Fibroblast of peridontal ligament (primary cell): ENCODE measurements around the gene TACC3.

Experiments
- DNase-seq: peaks from one replicate; pipeline ENCODE4 v3.0.0-alpha.2; 2010; ENCODE audit errors: extremely low read depth

Gene TACC3

GRCh38 chr4:1775731-1776500 is 54.6 kb downstream of the TACC3 start:
- no peak for DNase-seq

DNA sequence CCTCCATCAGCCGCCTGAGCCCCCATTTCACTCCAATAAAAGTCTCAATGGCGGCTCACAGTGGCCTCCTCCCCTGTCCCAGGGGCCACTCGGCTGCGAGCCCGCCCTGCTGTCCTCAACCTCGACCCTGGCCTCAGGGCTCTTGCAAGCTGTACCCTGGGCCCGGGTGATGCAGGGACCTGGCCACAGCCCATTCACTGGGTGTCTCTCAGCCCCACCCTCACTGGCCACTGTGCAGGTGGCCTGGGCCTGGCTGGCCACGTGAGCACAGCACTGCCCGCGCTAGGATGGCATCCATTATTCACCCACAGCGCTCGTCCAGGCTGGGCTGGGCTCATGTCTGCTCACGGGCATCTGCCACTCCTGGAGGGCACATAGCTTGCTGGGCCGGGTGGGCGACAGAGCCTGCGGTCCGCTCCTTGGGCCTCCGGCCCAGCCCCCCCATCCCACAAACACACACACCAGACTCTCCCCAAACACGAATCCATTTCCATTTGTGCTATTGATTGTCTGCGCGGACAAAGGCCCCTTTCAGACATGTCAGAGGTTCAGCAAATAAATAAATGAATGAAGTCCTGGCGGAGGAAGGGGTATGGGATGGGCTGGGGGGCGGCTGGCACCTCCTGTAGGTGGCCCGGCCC is 55.3 kb downstream of the TACC3 start:
- DNase-seq = no peak

GRCh38 chr4:1777822-1778641 is 56.7 kb downstream of the TACC3 start:
- no peak for DNase-seq

DNA sequence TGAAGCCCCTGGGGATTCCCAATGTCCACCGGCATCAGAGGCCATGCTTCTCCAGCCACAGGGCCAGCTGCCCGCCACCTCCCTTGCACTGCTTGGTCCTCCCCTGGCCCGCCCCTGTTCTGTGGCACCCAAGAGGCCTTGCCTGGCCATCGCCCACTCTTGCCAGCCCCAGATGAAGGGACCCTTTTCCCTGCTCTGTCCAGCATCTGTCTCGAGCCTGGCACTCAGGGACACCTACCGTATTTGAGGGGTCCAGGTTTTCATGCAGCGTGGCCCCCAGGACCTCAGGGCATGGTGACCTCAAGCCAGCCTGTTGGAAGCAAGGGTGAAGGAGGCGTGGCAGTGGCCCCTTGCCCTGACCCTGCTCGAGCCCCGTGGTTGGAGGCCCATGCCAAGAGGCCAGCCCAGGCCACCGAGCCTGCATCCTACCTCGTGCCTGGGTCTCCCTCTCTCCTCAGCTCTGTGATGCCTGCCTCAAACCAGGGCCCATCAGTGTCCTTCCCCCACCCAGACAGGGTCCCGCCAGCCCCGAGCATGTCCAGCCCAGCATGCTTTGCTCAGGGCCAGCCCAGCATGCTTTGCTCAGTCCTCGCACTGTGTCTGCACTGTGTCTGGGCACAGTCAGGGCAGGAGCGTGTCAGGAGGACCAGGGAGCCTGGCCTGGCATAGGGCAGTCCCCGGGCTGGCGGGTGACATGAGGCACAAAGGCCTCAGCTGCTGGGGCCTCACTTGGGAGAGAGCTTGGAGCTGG is 57.5 kb downstream of the TACC3 start:
- DNase-seq = no peak

- DNase-seq = no peak
Observed at GRCh38 chr4:1779588-1780382, 58.5 kb downstream of the TACC3 start.

DNA sequence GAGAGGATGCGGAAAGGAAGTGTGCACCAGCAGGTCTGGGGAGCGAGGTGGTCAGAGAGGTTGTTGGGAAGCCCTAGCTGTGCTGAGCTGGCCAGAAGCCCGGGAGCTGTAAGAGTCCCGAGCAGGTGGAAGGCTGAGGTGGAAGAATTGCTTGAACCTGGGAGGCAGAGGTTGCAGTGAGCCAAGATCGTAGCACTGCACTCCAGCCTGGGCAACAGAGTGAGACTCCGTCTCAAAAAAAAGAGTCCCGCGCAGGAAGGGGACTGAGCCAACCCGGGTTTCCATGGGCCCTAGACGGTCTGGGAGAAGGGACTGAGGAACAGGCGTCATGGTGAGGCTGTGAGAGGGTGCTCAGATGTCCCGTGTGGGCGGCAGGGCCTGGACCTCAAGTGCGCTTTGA is 59.1 kb downstream of the TACC3 start:
- DNase-seq = no peak

DNA sequence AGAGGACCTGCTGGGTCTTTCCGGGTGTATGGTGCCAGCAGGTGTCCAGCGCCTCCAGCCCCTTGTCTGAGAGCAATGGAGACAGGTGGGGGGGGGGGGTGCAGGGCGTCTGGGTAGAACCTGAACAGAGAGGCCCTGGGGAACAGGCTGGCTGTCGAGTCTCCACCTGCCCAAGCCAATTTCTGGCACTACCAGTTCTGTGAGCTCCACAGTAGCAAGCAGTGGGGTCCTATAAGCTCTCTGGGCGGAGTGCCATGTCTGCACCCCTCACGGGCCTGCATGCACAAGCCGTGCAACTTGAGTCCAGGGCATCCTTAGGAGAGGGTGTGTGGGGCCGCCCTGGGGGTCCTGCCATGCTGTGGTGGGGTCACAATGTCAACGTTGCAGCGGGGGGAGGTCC is 61.7 kb downstream of the TACC3 start:
- DNase-seq = no peak

- no peak for DNase-seq
Observed at GRCh38 chr4:1783970-1784369, 62.6 kb downstream of the TACC3 start.

- DNase-seq = no peak
Observed at GRCh38 chr4:1784395-1784788, 63.1 kb downstream of the TACC3 start.

DNA sequence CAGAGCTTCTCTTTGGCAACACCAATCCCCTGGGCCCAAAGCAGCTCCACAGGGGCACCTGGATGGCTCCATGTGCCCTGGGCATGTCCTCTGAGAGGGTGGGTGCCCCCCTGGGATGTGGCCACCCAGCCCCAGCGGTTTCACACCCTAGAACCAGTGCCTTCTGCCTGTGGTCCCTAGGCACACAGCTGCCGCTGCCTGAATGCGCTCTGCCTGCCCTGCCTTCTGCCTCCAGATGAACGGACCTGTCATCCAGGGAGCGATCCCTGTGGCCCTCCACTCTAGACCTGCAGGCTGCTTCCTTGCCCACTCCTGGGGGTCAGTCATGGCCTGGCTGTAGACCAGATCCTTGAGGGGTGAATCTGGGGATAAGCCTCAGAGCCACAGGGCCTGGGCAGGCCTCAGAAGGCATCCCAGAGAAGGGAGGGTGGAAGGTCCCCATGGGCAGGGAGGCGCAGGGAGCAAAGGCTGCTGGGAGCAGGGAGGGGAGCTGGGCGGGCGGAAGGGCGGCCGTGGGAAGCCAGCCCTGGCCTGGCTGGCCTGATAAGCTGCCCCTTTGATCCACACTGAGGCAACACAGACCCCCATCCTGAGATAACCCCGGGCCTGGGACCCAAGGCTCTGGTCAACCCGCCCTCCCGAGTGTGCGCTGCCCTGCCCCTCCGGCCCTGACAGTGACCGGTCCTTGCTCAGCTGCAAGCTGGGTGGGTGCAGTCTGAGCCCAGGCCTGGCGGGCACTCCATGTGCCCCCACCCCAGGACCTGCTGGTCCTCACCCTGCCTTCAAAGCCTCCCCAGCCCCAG is 63.7 kb downstream of the TACC3 start:
- DNase-seq = no peak

DNA sequence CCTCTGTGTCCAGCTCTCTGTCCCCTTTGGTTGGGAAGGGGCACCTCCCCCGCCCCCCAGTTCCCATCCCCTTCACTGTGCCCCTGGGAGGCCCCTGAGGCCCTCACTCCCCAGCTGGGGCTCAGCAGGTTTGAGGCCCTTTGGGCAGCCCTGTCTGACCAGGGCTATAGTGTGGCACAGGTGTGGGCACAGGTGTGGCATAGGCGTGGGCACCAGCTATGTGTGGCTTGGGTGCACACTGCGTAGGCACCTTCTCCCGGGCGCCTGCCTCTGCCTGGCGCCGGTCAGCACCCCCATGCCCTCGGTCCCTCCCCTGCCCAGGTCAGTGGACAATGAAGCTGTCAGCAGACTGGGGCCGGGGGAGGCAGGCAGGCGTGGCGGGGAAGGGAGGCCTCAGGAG is 64.3 kb downstream of the TACC3 start:
- DNase-seq = no peak

- DNase-seq = no peak
Observed at GRCh38 chr4:1786544-1787362, 65.4 kb downstream of the TACC3 start.

DNA sequence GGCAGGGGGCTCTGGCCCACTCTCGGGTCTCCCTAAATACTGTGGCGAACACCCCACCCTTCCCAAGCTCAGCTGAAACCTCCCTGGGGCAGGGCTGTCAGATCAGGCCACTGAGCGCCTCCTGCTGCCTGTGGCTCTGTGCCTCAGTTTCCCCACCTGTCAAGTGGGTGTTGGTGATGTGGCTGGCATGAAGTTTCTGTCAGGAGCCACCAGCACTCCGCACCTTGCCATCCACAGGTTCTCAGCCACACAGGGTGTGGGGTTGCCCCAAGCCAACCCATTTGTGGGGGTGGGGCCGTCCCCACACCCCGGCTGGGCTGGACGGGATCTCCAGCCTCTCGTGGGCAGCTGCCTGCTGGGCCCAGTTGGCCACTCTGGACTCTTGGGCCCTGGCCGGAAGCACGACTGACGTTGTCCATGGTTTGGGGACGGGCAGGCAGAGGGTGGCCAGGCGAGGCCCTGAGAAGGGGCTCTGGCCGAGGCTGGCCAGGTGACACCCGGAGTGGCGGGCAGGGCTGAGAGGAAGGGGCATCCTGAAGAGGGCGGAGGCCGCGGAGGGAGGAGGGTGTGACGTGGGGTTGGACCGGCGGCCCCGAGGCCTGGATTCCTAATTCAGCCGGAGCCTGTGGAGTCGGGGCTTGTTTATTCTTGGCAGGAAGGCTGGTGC is 66.2 kb downstream of the TACC3 start:
- DNase-seq = no peak

- peak; percentile 16 for DNase-seq
Observed at GRCh38 chr4:1788254-1788973, 67.1 kb downstream of the TACC3 start.

- no peak for DNase-seq
Observed at GRCh38 chr4:1789552-1789951, 68.2 kb downstream of the TACC3 start.

DNA sequence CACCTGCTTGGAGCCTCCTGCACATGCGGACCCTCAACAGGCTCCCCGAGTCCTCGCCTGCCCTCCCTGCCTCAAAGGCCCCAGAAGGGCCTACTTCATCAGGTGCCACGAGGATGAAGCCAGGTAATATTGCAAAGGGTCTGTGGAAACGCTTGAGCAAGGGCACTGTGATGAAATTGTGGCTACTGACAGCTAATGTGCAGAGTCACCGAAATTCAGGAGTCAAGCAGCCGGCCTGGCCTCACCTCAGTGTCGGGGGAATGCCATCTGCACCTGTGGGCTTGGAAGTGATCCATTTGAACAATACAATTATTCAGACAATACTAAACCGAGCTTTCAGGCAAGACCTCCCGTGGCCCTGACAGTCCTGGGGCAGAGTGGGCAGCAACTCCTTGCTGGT is 68.7 kb downstream of the TACC3 start:
- no peak for DNase-seq

- DNase-seq = no peak
Observed at GRCh38 chr4:1792158-1792831, 71.0 kb downstream of the TACC3 start.
